Activated B cell treated with CpG ODN at 0.5 μM for 24 hours (primary cell): ENCODE measurements around the gene VAV2. TPM values are rescaled to one million over a fixed set of nuclear protein-coding genes. Genes with fewer than 3 reads are reported as not detected.

ENCODE experiments used
- ATAC-seq: fragments of 200-7000 bp; cut with Tn5 transposase; one replicate; pipeline ENCODE4 v1.10.0; 2021; ENCODE audit warnings: low read depth, mild to moderate bottlenecking, moderate library complexity
- CTCF ChIA-PET: fragments of 350-600 bp; sonication (Branson Sonifier 250); formaldehyde crosslinking; loops from one replicate; lab custom pipeline; 2021; ENCODE audit warnings: antibody characterized with exemption; lab: Charles Lee
- POLR2A ChIA-PET: fragments of 350-600 bp; sonication (Branson Sonifier 250); formaldehyde crosslinking; loops from one replicate; lab custom pipeline; 2021; ENCODE audit warnings: antibody characterized with exemption; lab: Charles Lee
- DNase-seq: peaks from one replicate; pipeline ENCODE4 v3.0.0; 2022
- H3K27ac Mint-ChIP-seq: one replicate; pipeline ENCODE4 v1.8.0; 2020; ENCODE audit warnings: mixed read lengths
- H3K27me3 Mint-ChIP-seq: one replicate; pipeline ENCODE4 v1.8.0; 2021; ENCODE audit warnings: mixed read lengths
- H3K36me3 Mint-ChIP-seq: one replicate; pipeline ENCODE4 v1.8.0; 2021; ENCODE audit warnings: low read depth, mixed read lengths
- H3K4me1 Mint-ChIP-seq: one replicate; pipeline ENCODE4 v1.8.0; 2021; ENCODE audit warnings: mixed read lengths
- H3K4me3 Mint-ChIP-seq: one replicate; pipeline ENCODE4 v1.8.0; 2020; ENCODE audit warnings: mild to moderate bottlenecking, mixed read lengths
- H3K9me3 Mint-ChIP-seq: one replicate; pipeline ENCODE4 v1.8.0; 2020; ENCODE audit warnings: mixed read lengths
- CTCF ChIP-seq: fragments of 200-600 bp; IDR thresholded peaks from one replicate; pipeline ENCODE4 v1.8.0; 2022; ENCODE audit warnings: antibody characterized with exemption, mild to moderate bottlenecking
- intact Hi-C: fragments of 100-400 bp; cut with micrococcal nuclease; formaldehyde crosslinking; loops from one replicate; pipeline ENCODE4 v1.15.1; 2024
- total RNA-seq: library from RNA; stranded (reverse); gene quantifications from 2 replicates; pipeline ENCODE4 v1.2.3, GENCODE V29; 2022

Gene VAV2
- total RNA-seq, 1 donor from 2014 or later: 99.6 TPM

- intact Hi-C loops: no loop called here
- ATAC-seq: no peak
- no peak overlapping the region for H3K4me3 Mint-ChIP-seq
- no peak overlapping the region for H3K27ac Mint-ChIP-seq
- ChIA-PET CTCF (no interaction called here), POLR2A (no interaction called here)
- H3K9me3 Mint-ChIP-seq: no peaks in the 10 kb centered on the region
- H3K27me3 Mint-ChIP-seq: no peaks in the 10 kb centered on the region
- H3K36me3 Mint-ChIP-seq: peaks cover 4% of the 10 kb centered on the region
- H3K4me1 Mint-ChIP-seq: peaks cover 82% of the 10 kb centered on the region
- no peak for TF ChIP-seq CTCF
- no peak for DNase-seq
Observed at GRCh38 chr9:133975511-133975910, 16.6 kb downstream of the VAV2 start.

- CTCF ChIA-PET: no interaction called here
- no peaks in the 10 kb centered on the region for H3K27me3 Mint-ChIP-seq
- H3K4me1 Mint-ChIP-seq: peaks cover 82% of the 10 kb centered on the region
- ATAC-seq: no peak
- DNase-seq: no peak
- no peak for TF ChIP-seq CTCF
- H3K27ac Mint-ChIP-seq: peak overlapping the region; percentile 56
- peaks cover 4% of the 10 kb centered on the region for H3K36me3 Mint-ChIP-seq
- peak overlapping the region; percentile 2 for H3K4me3 Mint-ChIP-seq
- intact Hi-C loops: no loop called here
- H3K9me3 Mint-ChIP-seq: no peaks in the 10 kb centered on the region
- POLR2A ChIA-PET: no interaction called here
Observed at GRCh38 chr9:133974631-133975341, 17.3 kb downstream of the VAV2 start.

- ChIA-PET CTCF (interaction anchor here (1.0 kb wide), 1 partner anchor 10 kb away, joined by 3 read pairs; no protein-coding TSS in a partner anchor), POLR2A (interaction anchor here (1.5 kb wide), 1 partner anchor 18 kb away, joined by 7 read pairs; no protein-coding TSS in a partner anchor)
- Mint-ChIP-seq H3K4me3 (peak overlapping the region; percentile 71), H3K9me3 (no peaks in the 10 kb centered on the region), H3K36me3 (peaks cover 4% of the 10 kb centered on the region), H3K27me3 (no peaks in the 10 kb centered on the region), H3K4me1 (peaks cover 83% of the 10 kb centered on the region), H3K27ac (peak overlapping the region; percentile 87)
- TF ChIP-seq CTCF: no peak
- intact Hi-C loops: no loop called here
- DNase-seq (no peak), ATAC-seq (no peak)
Observed at GRCh38 chr9:133973791-133974630, 18.1 kb downstream of the VAV2 start.

- no peaks in the 10 kb centered on the region for H3K9me3 Mint-ChIP-seq
- ChIA-PET CTCF (interaction anchor here (1.0 to 1.2 kb wide), 2 partner anchors 11 to 17 kb away, joined by 3 to 6 read pairs; no protein-coding TSS in a partner anchor), POLR2A (interaction anchor here (1.5 kb wide), 1 partner anchor 17 kb away, joined by 7 read pairs; no protein-coding TSS in a partner anchor)
- intact Hi-C loops: no loop called here
- peak overlapping the region; percentile 71 for H3K4me3 Mint-ChIP-seq
- peaks cover 4% of the 10 kb centered on the region for H3K36me3 Mint-ChIP-seq
- no peak for DNase-seq
- H3K27ac Mint-ChIP-seq: peak overlapping the region; percentile 87
- no peak for TF ChIP-seq CTCF
- no peaks in the 10 kb centered on the region for H3K27me3 Mint-ChIP-seq
- peak; percentile 35 for ATAC-seq
- peaks cover 84% of the 10 kb centered on the region for H3K4me1 Mint-ChIP-seq
Observed at GRCh38 chr9:133973111-133973790, 18.9 kb downstream of the VAV2 start.
